OCI-M2 (cell line): Measurements from ENCODE around the gene NOS1AP.
"Not testable (repeated sequence)": the region's sequence is repeated elsewhere in the genome, so short reads cannot be mapped to it uniquely, and the experiment has no call there.

Source experiments
- DNase-seq: peaks from one replicate; lab custom pipeline; 2025; ENCODE audit not compliant: unreplicated experiment; lab: John Stamatoyannopoulos, UW

The NOS1AP gene

GRCh38 chr1:162191396-162192305, 122.2 kb downstream of the NOS1AP start:
- no peak for DNase-seq

GRCh38 chr1:162192306-162192678, 122.8 kb downstream of the NOS1AP start:
- no peak for DNase-seq

- DNase-seq: no peak
These were observed 123.3 kb downstream of the NOS1AP start for GRCh38 chr1:162192763-162193162.

- DNase-seq: no peak
These were observed 123.7 kb downstream of the NOS1AP start for GRCh38 chr1:162193221-162193620.

GRCh38 chr1:162193815-162194214, 124.3 kb downstream of the NOS1AP start:
- no peak for DNase-seq

- DNase-seq: no peak
These were observed 126.1 kb downstream of the NOS1AP start for GRCh38 chr1:162195567-162195966.

GRCh38 chr1:162196387-162196786, 126.9 kb downstream of the NOS1AP start:
- DNase-seq: no peak

- no peak for DNase-seq
These were observed 127.6 kb downstream of the NOS1AP start for GRCh38 chr1:162197041-162197531.

- DNase-seq: no peak
These were observed 128.3 kb downstream of the NOS1AP start for GRCh38 chr1:162197615-162198421.

- no peak for DNase-seq
These were observed 130.8 kb downstream of the NOS1AP start for GRCh38 chr1:162200096-162200847.

GRCh38 chr1:162201062-162201461, 131.6 kb downstream of the NOS1AP start:
- DNase-seq: not testable (repeated sequence)

GRCh38 chr1:162204129-162204822, 134.8 kb downstream of the NOS1AP start:
- no peak for DNase-seq

- no peak for DNase-seq
These were observed 135.3 kb downstream of the NOS1AP start for GRCh38 chr1:162204823-162205155.

- no peak for DNase-seq
These were observed 136.8 kb downstream of the NOS1AP start for GRCh38 chr1:162206300-162206699.

- DNase-seq: no peak
These were observed 137.5 kb downstream of the NOS1AP start for GRCh38 chr1:162206749-162207635.

GRCh38 chr1:162207862-162208261, 138.4 kb downstream of the NOS1AP start:
- DNase-seq: no peak

- DNase-seq: no peak
These were observed 140.7 kb downstream of the NOS1AP start for GRCh38 chr1:162210196-162210595.

GRCh38 chr1:162212713-162213112, 143.2 kb downstream of the NOS1AP start:
- DNase-seq: no peak

- DNase-seq: no peak
These were observed 143.9 kb downstream of the NOS1AP start for GRCh38 chr1:162213281-162213912.
